NCI-H2107 treated with DMSO at 0.1 percent for 48 hours (cell line): ENCODE results near the gene FBXO3.

Experiments used
- DNase-seq: peaks from one replicate; lab custom pipeline; 2025; ENCODE audit not compliant: unreplicated experiment; lab: John Stamatoyannopoulos, UW

The FBXO3 gene

DNA sequence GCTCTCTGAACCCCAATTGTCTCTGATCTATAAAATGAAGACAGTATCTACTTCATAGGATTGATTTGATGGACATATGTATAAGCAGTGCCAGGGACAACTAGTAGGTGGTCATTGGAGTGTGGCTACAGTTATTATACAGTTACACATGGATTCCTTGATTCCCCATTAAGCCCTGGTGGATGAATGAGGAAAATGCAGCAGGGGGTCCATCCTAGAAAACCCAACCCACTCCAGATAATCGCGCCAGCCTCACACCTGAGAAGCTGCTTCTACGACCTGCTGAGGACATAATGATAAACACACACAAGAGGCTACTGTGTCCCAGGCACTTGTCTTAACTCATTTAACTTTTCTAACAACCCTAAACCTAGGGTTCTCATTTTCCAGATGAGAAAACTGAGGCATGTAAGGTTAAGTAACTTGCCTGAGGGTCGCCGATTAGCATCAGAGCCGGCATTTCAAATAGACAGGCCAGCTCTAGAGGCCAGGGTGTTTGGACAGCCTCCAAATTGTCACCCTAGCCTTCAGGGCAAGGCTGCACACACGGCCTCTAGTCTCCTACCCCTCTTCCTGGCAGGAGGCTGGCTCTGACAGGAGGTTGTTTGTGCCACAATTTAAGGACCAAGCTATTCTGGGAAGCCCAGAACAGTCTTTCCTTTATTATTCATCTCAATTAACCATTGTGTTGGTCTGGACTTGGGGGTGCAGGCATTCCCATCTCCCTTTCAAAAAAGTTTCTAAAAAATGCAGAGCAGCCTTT, 69.9 kb downstream of the FBXO3 start:
- DNase-seq, result no peak

DNA sequence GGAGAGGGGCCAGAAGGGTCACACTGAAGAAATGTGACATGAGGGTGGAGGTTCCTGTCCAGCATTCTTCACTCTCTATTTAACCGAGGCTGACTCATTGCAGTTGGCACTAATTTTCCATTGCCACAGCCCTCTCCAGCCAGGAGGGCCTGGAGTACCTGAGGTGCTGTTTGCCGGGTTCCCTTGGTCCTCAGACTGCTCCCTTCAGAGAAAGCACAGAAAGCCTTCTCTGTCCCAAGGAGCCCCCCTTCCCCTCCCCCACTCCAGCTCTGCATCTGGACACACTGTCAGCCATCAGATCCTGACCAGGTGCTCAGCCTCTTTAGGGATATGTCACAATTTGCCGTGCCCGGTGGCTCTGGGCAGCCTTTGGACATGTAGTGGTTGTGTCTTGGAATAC, 70.5 kb downstream of the FBXO3 start:
- DNase-seq, result no peak

- no peak for DNase-seq
Measured at GRCh38 chr11:33703234-33703633, 71.1 kb downstream of the FBXO3 start.

- no peak for DNase-seq
Measured at GRCh38 chr11:33701302-33702230, 72.8 kb downstream of the FBXO3 start.

DNA sequence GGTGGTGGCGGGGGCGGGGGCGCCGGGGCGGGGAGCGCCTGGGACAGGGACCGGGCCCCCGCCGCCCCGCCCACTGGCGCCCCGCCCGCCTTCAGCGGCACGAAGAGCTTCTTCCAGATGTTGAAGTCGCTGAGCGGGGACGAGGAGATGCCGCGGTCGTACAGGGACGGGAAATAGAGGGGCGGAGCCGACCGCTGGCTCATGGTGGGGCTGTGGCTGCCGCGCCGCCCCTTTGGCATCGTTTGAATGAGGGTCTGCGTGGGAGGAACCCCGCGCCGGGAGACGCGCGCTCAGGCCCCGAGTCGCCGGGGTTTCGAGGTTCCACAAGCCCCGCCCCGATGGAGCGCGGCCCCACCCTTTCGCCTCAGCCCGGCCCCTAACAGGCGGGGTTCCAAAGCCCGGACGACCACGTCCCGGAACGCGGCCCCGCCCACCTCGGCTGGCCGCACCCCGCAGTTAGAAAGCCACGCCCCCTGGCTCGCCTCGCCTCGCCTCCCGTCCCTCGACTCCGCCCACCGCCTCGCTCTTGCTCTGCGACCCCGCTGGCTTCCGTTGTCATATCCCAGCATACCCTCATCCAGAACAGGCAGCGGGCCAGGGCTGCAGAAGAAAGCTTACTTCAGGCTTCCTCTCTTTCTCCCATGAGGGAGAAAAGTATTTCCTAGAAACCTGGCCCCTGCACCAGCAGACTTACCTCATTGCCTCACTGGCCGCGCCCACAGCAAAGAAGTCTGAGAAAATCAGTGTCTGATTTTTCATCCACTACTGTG, 73.6 kb downstream of the FBXO3 start, which contains the start of gene C11orf91:
TSS of gene C11orf91 (minus strand) at position 325 of the 770 bp plus-strand sequence. CDS start at position 239, 86 bp downstream.
- DNase-seq, result peak; percentile 69

DNA sequence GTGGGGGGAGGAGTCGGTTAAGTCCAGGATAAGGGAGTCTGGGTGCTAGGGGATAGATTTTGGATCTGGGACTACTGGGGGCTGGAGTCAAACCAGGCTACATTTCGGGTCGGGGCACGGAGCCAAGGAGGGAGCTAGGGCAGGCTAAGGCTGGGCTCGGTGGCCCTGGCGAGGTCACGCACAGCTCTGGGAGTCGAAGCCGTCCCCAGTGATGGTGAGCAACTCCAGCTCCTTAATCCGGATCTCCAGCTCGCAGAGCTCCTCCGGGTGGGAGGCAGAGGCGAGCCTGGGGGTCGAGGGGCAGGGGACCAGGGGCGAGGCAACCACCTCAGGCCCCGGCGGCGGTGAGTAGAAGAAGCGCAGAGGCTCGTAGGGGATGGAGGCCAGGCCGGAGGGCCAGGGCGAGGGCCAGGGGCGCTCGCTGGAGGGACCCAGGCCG, 74.2 kb downstream of the FBXO3 start:
- no peak for DNase-seq

- DNase-seq, result no peak
Measured at GRCh38 chr11:33699515-33700062, 74.7 kb downstream of the FBXO3 start.

- no peak for DNase-seq
Measured at GRCh38 chr11:33698921-33699320, 75.4 kb downstream of the FBXO3 start.

DNA sequence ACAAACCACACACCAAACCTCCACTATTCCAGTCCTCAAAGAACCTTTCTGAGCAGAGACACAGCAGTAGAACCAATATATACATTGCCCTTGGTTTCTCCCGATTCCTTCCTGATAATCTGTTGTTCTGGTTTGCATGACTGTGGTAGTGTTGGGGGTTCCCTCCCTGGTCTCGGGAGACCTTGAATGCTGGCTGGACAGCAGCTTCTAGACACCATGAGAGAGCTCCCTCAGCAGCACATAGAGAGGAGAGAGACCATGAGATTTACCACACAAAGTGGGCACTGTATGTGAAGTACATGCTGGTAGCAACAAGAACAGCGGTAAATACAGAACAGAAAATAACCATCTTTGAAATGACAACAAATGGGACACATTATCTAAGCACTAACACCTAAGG, 76.3 kb downstream of the FBXO3 start:
- no peak for DNase-seq

- no peak for DNase-seq
Measured at GRCh38 chr11:33696931-33697638, 77.2 kb downstream of the FBXO3 start.

DNA sequence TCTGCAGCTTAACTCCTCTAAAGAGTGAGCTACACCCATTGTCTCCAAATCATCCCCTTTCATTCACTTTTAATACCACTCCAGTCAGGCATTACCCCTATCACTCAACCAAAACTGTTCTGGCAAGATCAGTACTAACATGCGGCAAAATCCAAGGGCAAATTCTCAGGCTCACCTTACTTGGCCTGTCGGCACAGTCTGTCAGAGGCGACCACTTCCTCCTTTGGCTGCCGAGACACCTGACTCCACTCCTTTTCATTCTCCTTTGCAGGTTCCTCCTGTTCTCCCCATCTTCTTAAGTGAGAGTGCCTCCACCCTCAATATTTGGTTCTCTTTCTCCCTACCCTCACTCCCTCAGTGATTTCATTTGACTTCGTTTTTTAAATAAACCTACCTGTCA, 77.9 kb downstream of the FBXO3 start:
- DNase-seq, result no peak

- DNase-seq, result no peak
Measured at GRCh38 chr11:33695051-33695566, 79.2 kb downstream of the FBXO3 start.

DNA sequence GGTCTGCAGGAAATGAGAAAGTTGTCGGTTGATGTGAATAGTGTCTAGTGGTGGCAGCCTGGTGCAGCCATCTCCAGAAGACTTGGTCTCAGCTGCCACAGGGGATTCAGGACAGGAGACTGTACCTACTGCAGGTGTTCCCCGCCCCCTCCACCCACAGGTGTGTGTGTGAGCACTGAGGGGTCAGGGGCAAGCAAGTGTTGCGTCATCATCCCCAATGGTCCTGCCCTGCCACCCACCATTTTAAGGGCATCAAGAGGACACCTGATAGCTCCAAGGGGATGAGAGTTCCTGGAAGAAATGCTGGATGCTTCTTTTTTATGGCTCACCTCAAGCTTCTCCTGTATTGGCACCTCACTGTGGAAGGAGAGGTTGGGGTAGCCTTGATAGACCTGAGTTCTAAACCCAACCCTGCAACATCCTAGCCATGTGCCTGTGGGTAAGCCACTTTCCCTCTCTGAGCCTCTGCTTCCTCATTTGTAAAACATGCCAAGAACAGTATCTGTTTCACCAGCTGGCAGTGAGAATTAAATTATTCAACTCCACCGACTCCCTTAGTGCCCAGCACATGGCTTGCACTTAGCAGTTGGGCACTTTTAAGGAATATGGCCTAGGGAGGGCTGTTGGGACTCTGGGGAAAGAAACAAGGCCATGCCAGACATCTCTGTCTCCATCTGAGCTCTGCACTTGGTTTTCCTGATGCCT, 79.8 kb downstream of the FBXO3 start:
- DNase-seq, result no peak

- DNase-seq, result no peak
Measured at GRCh38 chr11:33692541-33692940, 81.8 kb downstream of the FBXO3 start.

- DNase-seq, result peak; percentile 91
Measured at GRCh38 chr11:33692013-33692504, 82.3 kb downstream of the FBXO3 start.

DNA sequence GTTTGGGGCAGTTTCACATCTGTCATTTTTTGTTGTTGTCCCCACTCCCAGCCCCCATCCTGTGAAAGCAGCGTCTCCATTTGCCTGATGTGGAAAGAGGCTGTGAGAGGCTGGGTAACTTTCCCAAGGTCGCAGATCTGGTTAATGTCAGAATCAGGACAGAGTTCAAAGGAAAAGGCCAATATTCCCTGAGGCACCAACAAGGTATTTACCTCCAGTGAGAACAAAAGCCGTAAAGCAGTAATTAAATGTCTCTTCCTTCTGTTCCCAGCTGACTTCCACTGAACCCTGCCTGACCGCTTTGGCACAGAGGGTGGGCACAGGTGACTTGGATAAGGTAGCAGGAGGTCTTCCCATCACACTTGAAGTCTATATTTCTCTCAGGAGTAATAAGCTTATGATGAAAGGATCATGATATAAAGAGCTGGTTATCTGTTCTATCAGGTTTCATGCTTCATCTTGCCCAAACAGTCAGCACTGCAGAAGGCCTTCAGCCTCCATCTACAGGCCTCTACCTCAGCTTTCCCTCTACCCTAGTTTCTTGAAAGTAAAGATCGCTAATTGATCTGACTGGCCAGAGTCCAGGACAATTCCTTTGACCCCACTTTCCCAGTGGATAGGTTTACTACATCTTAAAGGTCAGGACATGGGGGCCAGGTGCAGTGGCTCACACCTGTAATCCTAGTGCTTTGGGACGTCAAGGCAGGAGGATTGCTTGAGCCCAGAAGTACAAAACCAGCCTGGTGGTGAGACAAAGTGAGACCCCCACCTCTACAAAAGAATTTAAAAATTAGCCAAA, 83.1 kb downstream of the FBXO3 start:
- no peak for DNase-seq
